OCI-LY3 (cell line): Measurements from ENCODE around the gene EMD.

Source experiments
- H2AFZ ChIP-seq: fragments of 200-600, 300-600 bp; shearing (Covaris generic); 2 replicates; pipeline ENCODE4 v1.6.0; 2014; ENCODE audit warnings: antibody characterized with exemption, low read depth, low read length
- H3K27ac ChIP-seq: fragments of 200-600, 300-600 bp; sonication (generic); 2 replicates; pipeline ENCODE4 v1.5.1; 2014; ENCODE audit warnings: mild to moderate bottlenecking, low read length, moderate library complexity, mixed read lengths
- H3K27me3 ChIP-seq: fragments of 200-600, 300-600 bp; sonication (generic); 2 replicates; pipeline ENCODE4 v1.6.1; 2014; ENCODE audit warnings: low read depth, low read length, mixed read lengths
- H3K36me3 ChIP-seq: fragments of 200-600, 300-600 bp; sonication (generic); replicated peaks from 2 replicates; pipeline ENCODE3; 2014; ENCODE audit warnings: low read depth, low read length, mixed read lengths
- H3K4me1 ChIP-seq: fragments of 300-600, 200-600 bp; sonication (generic); 2 replicates; pipeline ENCODE4 v1.6.1; 2014; ENCODE audit warnings: low read length, mixed read lengths
- H3K4me2 ChIP-seq: fragments of 200-600, 300-600 bp; sonication (generic); 2 replicates; pipeline ENCODE4 v1.6.1; 2014; ENCODE audit warnings: low read length, mixed read lengths
- H3K4me3 ChIP-seq: fragments of 300-600, 200-600 bp; sonication (generic); 2 replicates; pipeline ENCODE4 v1.5.1; 2014; ENCODE audit warnings: antibody characterized with exemption, mild to moderate bottlenecking, low read length, moderate library complexity
- H3K79me2 ChIP-seq: fragments of 300-600, 200-600 bp; shearing (Covaris generic); 2 replicates; pipeline ENCODE4 v1.6.1; 2014; ENCODE audit warnings: mild to moderate bottlenecking, low read length, mixed read lengths
- H3K9ac ChIP-seq: fragments of 300-600, 200-600 bp; shearing (Covaris generic); 2 replicates; pipeline ENCODE4 v1.6.0; 2014; ENCODE audit warnings: mild to moderate bottlenecking, low read length, moderate library complexity
- H3K9me3 ChIP-seq: fragments of 200-600, 300-600 bp; shearing (Covaris generic); 2 replicates; pipeline ENCODE4 v1.6.1; 2014; ENCODE audit warnings: low read length, mixed read lengths; ENCODE audit not compliant: insufficient read depth
- H4K20me1 ChIP-seq: fragments of 200-600, 300-600 bp; sonication (generic); 2 replicates; pipeline ENCODE4 v1.6.1; 2016; ENCODE audit warnings: low read length, mixed read lengths; ENCODE audit not compliant: insufficient read depth
- EZH2phosphoT487 ChIP-seq: fragments of 200-600 bp; shearing (Covaris generic); IDR thresholded peaks from 2 replicates; pipeline ENCODE4 v1.6.1; 2018; ENCODE audit warnings: antibody characterized with exemption, mixed run types, low read depth
- TF ChIP-seq, protein P1 (sequence below): fragments of 200-600, 300-600 bp; sonication (generic); IDR thresholded peaks from 2 replicates; pipeline ENCODE4 v1.5.1; 2014; ENCODE audit warnings: antibody characterized with exemption, low read length, low read depth

Gene EMD

GRCh38 chrX:154378799-154379568 lies at the start of gene EMD:
TSS of gene EMD (plus strand) at chrX:154379295. CDS start at chrX:154379485, 190 bp downstream.
- Histone ChIP-seq H4K20me1 (no peaks in the 10 kb centered on the region), H3K4me1 (peaks cover 23% of the 10 kb centered on the region), H3K36me3 (peaks cover 13% of the 10 kb centered on the region), H3K27ac (peak within 1 kb of the TSS; percentile 84), H3K9ac (peak within 1 kb of the TSS; percentile 100), H3K4me3 (peak within 1 kb of the TSS; percentile 100), H3K27me3 (no peaks in the 10 kb centered on the region), H3K79me2 (peaks cover 18% of the 10 kb centered on the region), H2AFZ (no peak within 1 kb of the TSS), H3K4me2 (peak within 1 kb of the TSS; percentile 91), H3K9me3 (no peaks in the 10 kb centered on the region)
- TF ChIP-seq, protein P1, sequence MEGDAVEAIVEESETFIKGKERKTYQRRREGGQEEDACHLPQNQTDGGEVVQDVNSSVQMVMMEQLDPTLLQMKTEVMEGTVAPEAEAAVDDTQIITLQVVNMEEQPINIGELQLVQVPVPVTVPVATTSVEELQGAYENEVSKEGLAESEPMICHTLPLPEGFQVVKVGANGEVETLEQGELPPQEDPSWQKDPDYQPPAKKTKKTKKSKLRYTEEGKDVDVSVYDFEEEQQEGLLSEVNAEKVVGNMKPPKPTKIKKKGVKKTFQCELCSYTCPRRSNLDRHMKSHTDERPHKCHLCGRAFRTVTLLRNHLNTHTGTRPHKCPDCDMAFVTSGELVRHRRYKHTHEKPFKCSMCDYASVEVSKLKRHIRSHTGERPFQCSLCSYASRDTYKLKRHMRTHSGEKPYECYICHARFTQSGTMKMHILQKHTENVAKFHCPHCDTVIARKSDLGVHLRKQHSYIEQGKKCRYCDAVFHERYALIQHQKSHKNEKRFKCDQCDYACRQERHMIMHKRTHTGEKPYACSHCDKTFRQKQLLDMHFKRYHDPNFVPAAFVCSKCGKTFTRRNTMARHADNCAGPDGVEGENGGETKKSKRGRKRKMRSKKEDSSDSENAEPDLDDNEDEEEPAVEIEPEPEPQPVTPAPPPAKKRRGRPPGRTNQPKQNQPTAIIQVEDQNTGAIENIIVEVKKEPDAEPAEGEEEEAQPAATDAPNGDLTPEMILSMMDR: no peak
- TF ChIP-seq EZH2phosphoT487: no peak

GRCh38 chrX:154332561-154332960 lies 46.5 kb upstream of the EMD start:
- Histone ChIP-seq H4K20me1 (no peaks in the 10 kb centered on the region), H2AFZ (no peak overlapping the region), H3K27ac (no peak overlapping the region), H3K36me3 (no peaks in the 10 kb centered on the region), H3K4me3 (no peak overlapping the region), H3K27me3 (no peaks in the 10 kb centered on the region), H3K9me3 (no peaks in the 10 kb centered on the region), H3K79me2 (no peaks in the 10 kb centered on the region), H3K4me1 (peaks cover 19% of the 10 kb centered on the region), H3K9ac (no peak overlapping the region), H3K4me2 (no peak overlapping the region)
- TF ChIP-seq EZH2phosphoT487: no peak
- TF ChIP-seq, protein P1: no peak

DNA sequence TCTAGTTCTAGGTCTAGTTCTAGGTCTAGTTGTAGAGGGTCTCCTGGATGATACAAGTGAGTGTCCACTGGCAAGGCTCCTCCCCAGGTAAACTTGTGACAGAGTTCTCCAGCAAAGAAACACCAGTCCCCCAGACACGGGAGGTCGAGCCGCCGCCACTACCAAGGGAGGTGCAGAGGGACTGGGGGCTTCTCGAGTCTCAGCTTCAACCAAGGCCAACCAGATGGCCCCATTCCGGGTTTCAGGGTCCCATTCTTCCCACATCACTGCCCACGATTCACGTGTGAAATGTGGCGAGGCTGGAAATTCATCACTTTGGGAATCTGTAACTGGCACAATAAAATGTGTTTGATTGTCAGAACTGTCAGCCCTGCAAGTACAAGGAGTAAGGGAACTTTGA lies 46.0 kb upstream of the EMD start:
- Histone ChIP-seq H4K20me1 (no peaks in the 10 kb centered on the region), H3K4me1 (peaks cover 19% of the 10 kb centered on the region), H3K4me3 (no peak overlapping the region), H3K4me2 (peak overlapping the region; percentile 72; the same call in 1 of the 2 replicates), H3K79me2 (no peaks in the 10 kb centered on the region), H3K9ac (no peak overlapping the region), H3K27ac (peak overlapping the region; percentile 69; the same call in 1 of the 2 replicates), H2AFZ (no peak overlapping the region), H3K36me3 (no peaks in the 10 kb centered on the region), H3K27me3 (no peaks in the 10 kb centered on the region), H3K9me3 (no peaks in the 10 kb centered on the region)
- TF ChIP-seq, protein P1: no peak
- no peak for TF ChIP-seq EZH2phosphoT487

DNA sequence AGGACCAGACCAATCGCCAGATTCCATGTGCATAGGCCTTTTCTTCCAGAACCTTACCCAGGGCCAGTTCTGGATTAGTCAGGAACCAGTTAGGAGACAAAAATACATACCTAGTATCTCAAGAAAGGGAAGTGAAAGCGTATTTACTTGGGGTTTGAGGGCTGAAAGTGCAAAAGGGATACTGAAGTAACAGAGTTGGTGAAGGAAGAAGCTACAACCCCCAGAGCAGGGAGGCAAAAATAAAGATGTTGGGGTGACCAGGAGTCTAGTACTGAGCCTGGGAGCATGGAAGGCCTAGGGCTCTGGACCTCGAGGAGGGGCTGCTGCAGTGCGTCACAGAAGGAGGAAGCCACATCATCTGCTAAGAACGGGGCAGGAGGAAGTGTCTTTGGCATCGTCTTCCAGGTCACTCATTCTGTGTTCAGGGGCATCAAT lies 45.2 kb upstream of the EMD start:
- Histone ChIP-seq H4K20me1 (no peaks in the 10 kb centered on the region), H3K9ac (no peak overlapping the region), H2AFZ (peak overlapping the region; percentile 76), H3K79me2 (no peaks in the 10 kb centered on the region), H3K9me3 (no peaks in the 10 kb centered on the region), H3K27me3 (no peaks in the 10 kb centered on the region), H3K27ac (peak overlapping the region; percentile 69), H3K36me3 (no peaks in the 10 kb centered on the region), H3K4me3 (peak overlapping the region; percentile 41), H3K4me1 (peaks cover 19% of the 10 kb centered on the region), H3K4me2 (peak overlapping the region; percentile 72)
- TF ChIP-seq, protein P1: no peak
- no peak for TF ChIP-seq EZH2phosphoT487
